Measurements from ENCODE around the gene SRGAP3. TPM values are rescaled to one million over a fixed set of nuclear protein-coding genes. Genes with fewer than 3 reads are reported as not detected.

Gene SRGAP3
- total RNA-seq, 1 donor from 2014 or later, result 10.1 TPM

DNA sequence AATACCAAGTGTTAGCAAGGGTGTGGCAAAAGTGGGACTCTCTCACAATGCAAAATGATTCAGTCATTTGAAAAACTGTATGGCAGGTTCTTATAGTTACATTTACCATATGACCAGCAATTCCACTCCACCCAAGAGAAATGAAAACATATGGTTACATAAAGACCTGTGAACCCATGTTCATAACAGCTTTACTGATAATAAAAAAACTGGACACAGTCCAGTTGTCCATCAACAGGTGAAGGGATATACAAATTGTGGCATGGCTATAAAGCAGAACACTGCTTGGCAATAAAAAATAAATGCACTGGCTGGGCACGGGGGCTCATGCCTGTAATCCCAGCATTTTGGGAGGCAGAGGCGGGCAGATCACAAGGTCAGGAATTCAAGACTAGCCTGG, 316.9 kb downstream of the SRGAP3 start:
- no peak for DNase-seq (ENCODE audit: low spot score)
- intact Hi-C loops (cut with DNase I), result no loop called here

DNA sequence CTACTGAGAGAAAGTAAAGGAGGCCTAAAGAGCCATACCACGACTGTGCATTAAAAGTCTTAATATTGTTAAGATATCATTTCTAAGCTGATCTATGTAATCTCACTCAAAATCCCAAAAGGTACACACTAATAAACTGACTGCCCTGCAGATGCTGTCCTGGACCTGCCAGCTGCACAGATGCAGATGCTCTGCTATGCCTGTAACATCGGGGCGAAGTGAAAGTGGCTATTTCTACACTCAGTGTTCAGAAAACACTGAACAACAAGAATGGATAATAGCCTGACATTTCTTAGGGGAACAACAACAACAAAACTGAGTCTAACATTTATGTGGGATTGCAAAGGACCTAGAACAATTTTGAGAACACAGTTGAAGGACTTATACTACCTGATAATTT, 318.1 kb downstream of the SRGAP3 start:
- no peak for DNase-seq (ENCODE audit: low spot score)
- intact Hi-C loops (cut with DNase I), result no loop called here

Other genes with a start within 250 kb of the SRGAP3 start
- 53.5 TPM for gene THUMPD3, start 113.4 kb upstream of the SRGAP3 start, total RNA-seq
- gene SETD5, start 148.0 kb upstream of the SRGAP3 start, total RNA-seq, result 65.9 TPM